Upper lobe of right lung (tissue), 1 donor: ENCODE data around the gene SRPX2. TPM values are rescaled to one million over a fixed set of nuclear protein-coding genes. Genes with fewer than 3 reads are reported as not detected.
A peak's percentile ranks its signal among the peaks of the same experiment; 100 is the strongest.

Experiments
- ATAC-seq: fragments of 200-7000 bp; cut with Tn5 transposase; one replicate; pipeline ENCODE4 v1.9.1; 2020; ENCODE audit warnings: mild to moderate bottlenecking, moderate library complexity
- DNase-seq: peaks from one replicate; pipeline ENCODE4 v3.0.0-alpha.2; 2020
- H3K27ac ChIP-seq: fragments of 200-600 bp; one replicate; pipeline ENCODE4 v1.8.0; 2022
- H3K27me3 ChIP-seq: fragments of 200-600 bp; one replicate; pipeline ENCODE4 v1.8.0; 2022; ENCODE audit warnings: mild to moderate bottlenecking
- H3K36me3 ChIP-seq: fragments of 200-600 bp; one replicate; pipeline ENCODE4 v1.8.0; 2022
- H3K4me1 ChIP-seq: fragments of 200-600 bp; one replicate; pipeline ENCODE4 v1.8.0; 2022
- H3K4me3 ChIP-seq: fragments of 200-600 bp; one replicate; pipeline ENCODE4 v1.8.0; 2022; ENCODE audit warnings: mild to moderate bottlenecking
- H3K9me3 ChIP-seq: fragments of 200-600 bp; one replicate; pipeline ENCODE4 v1.8.0; 2022
- CTCF ChIP-seq: fragments of 200-600 bp; IDR thresholded peaks from one replicate; pipeline ENCODE4 v1.8.0; 2022; ENCODE audit warnings: antibody characterized with exemption
- intact Hi-C: fragments of 100-400 bp; cut with DNase I; formaldehyde crosslinking; loops from one replicate; pipeline ENCODE4 v1.11.0; 2022
- total RNA-seq: library from RNA; stranded (reverse); fragmentation: NEBNext Ultra II Directional; extraction: Animal tissue kit (Norgen Biotek cat#: 25700); gene quantifications from one replicate; pipeline ENCODE4 v1.2.1, GENCODE V29; 2021
- donor health status: DM: no; HTN: yes; CAD: no; lungs with severe emphysema.

SRPX2 gene
- total RNA-seq, 1 donor from 2014 or later: 39.1 TPM

- Histone ChIP-seq H3K4me1 (no peaks in the 10 kb centered on the region), H3K4me3 (no peak overlapping the region), H3K9me3 (no peaks in the 10 kb centered on the region), H3K36me3 (no peaks in the 10 kb centered on the region), H3K27me3 (no peaks in the 10 kb centered on the region), H3K27ac (no peak overlapping the region)
- TF ChIP-seq CTCF: no peak
- ATAC-seq (no peak), DNase-seq (no peak)
- intact Hi-C loops: no loop called here
Observed at GRCh38 chrX:100662796-100663195, 18.8 kb downstream of the SRPX2 start.

GRCh38 chrX:100663642-100664041 is 19.6 kb downstream of the SRPX2 start:
- no peaks in the 10 kb centered on the region for H3K27me3 ChIP-seq
- intact Hi-C loops: no loop called here
- H3K27ac ChIP-seq: no peak overlapping the region
- no peaks in the 10 kb centered on the region for H3K36me3 ChIP-seq
- H3K9me3 ChIP-seq: no peaks in the 10 kb centered on the region
- DNase-seq (no peak), ATAC-seq (no peak)
- no peak overlapping the region for H3K4me3 ChIP-seq
- no peak for TF ChIP-seq CTCF
- H3K4me1 ChIP-seq: no peaks in the 10 kb centered on the region

- H3K4me1 ChIP-seq: no peaks in the 10 kb centered on the region
- intact Hi-C loops: no loop called here
- H3K36me3 ChIP-seq: no peaks in the 10 kb centered on the region
- TF ChIP-seq CTCF: no peak
- H3K4me3 ChIP-seq: no peak overlapping the region
- H3K27me3 ChIP-seq: no peaks in the 10 kb centered on the region
- DNase-seq (no peak), ATAC-seq (no peak)
- no peak overlapping the region for H3K27ac ChIP-seq
- H3K9me3 ChIP-seq: no peaks in the 10 kb centered on the region
Observed at GRCh38 chrX:100672966-100673365, 29.0 kb downstream of the SRPX2 start.

- H3K9me3 ChIP-seq: no peaks in the 10 kb centered on the region
- H3K27me3 ChIP-seq: no peaks in the 10 kb centered on the region
- intact Hi-C loops: no loop called here
- no peaks in the 10 kb centered on the region for H3K36me3 ChIP-seq
- H3K4me3 ChIP-seq: no peak overlapping the region
- no peak overlapping the region for H3K27ac ChIP-seq
- ATAC-seq (no peak), DNase-seq (no peak)
- TF ChIP-seq CTCF: no peak
- H3K4me1 ChIP-seq: no peaks in the 10 kb centered on the region
Observed at GRCh38 chrX:100673397-100673953, 29.5 kb downstream of the SRPX2 start.

GRCh38 chrX:100674705-100675104 is 30.7 kb downstream of the SRPX2 start:
- intact Hi-C loops: no loop called here
- DNase-seq: no peak
- Histone ChIP-seq H3K4me3 (no peak overlapping the region), H3K36me3 (no peaks in the 10 kb centered on the region), H3K27me3 (no peaks in the 10 kb centered on the region), H3K4me1 (no peaks in the 10 kb centered on the region), H3K27ac (no peak overlapping the region), H3K9me3 (no peaks in the 10 kb centered on the region)
- TF ChIP-seq CTCF: no peak
- peak; percentile 70 for ATAC-seq

- H3K4me3 ChIP-seq: no peak overlapping the region
- TF ChIP-seq CTCF: no peak
- no peak overlapping the region for H3K27ac ChIP-seq
- intact Hi-C loops: no loop called here
- no peaks in the 10 kb centered on the region for H3K4me1 ChIP-seq
- DNase-seq (no peak), ATAC-seq (no peak)
- H3K27me3 ChIP-seq: no peaks in the 10 kb centered on the region
- no peaks in the 10 kb centered on the region for H3K36me3 ChIP-seq
- no peaks in the 10 kb centered on the region for H3K9me3 ChIP-seq
Observed at GRCh38 chrX:100677611-100678181, 33.7 kb downstream of the SRPX2 start.
